WTC11 (cell line): Measurements from ENCODE around the gene AGBL1.

Experiments used
- CTCF ChIP-seq: fragments of 200-600 bp; IDR thresholded peaks from 2 replicates; pipeline ENCODE4 v1.8.0; 2022; ENCODE audit warnings: antibody characterized with exemption
- ESRRA ChIP-seq: sonication (generic); formaldehyde crosslinking; IDR thresholded peaks from 2 replicates; pipeline ENCODE4 v1.8.1; 2022; ENCODE audit warnings: mild to moderate bottlenecking, missing genetic modification reagents, borderline replicate concordance
- GABPB1 ChIP-seq: sonication (generic); formaldehyde crosslinking; IDR thresholded peaks from 2 replicates; pipeline ENCODE4 v1.8.1; 2023; ENCODE audit warnings: mild to moderate bottlenecking, missing genetic modification reagents
- MAX ChIP-seq: sonication (generic); formaldehyde crosslinking; IDR thresholded peaks from 2 replicates; pipeline ENCODE4 v1.8.0; 2022; ENCODE audit warnings: mild to moderate bottlenecking, missing genetic modification reagents
- RELA ChIP-seq: sonication (generic); formaldehyde crosslinking; IDR thresholded peaks from 2 replicates; pipeline ENCODE4 v1.8.1; 2022; ENCODE audit warnings: missing genetic modification reagents, mild to moderate bottlenecking, borderline replicate concordance
- TCF7 ChIP-seq: sonication (generic); formaldehyde crosslinking; IDR thresholded peaks from 2 replicates; pipeline ENCODE4 v1.8.0; 2022; ENCODE audit warnings: mild to moderate bottlenecking, low read depth, missing genetic modification reagents, moderate library complexity

GRCh38 chr15:86916671-86917360 is 837.1 kb downstream of the AGBL1 start:
- TF ChIP-seq CTCF = no peak
- TF ChIP-seq TCF7 (CRISPR knock-in tag) = no peak
- TF ChIP-seq RELA (CRISPR knock-in tag) = no peak
- no peak for TF ChIP-seq GABPB1 (CRISPR knock-in tag)
- TF ChIP-seq MAX = no peak
- TF ChIP-seq ESRRA (CRISPR knock-in tag) = no peak
